Measurements from ENCODE around the gene CPTP.

DNA sequence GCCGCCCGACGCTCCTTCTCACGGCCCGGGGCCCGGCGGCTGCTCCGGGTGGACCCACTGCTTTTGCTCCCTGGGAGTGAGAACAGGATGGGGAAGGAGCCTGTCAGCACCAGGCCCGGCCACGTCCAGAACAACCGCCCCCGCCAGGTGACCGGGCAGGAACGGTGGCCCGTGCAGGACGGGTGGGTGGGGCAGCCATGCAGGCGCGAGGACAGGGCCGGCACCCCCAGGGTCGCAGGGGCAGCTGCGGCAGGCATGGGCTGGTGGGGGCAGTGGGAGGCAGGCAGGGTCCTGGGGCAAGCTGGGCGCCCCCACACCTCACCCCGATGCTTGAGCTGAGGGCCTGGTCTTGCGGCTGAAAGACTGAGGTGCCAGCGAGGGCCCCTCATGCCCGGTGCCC lies 11.8 kb downstream of the CPTP start:
- TF ChIP-seq, protein P1, sequence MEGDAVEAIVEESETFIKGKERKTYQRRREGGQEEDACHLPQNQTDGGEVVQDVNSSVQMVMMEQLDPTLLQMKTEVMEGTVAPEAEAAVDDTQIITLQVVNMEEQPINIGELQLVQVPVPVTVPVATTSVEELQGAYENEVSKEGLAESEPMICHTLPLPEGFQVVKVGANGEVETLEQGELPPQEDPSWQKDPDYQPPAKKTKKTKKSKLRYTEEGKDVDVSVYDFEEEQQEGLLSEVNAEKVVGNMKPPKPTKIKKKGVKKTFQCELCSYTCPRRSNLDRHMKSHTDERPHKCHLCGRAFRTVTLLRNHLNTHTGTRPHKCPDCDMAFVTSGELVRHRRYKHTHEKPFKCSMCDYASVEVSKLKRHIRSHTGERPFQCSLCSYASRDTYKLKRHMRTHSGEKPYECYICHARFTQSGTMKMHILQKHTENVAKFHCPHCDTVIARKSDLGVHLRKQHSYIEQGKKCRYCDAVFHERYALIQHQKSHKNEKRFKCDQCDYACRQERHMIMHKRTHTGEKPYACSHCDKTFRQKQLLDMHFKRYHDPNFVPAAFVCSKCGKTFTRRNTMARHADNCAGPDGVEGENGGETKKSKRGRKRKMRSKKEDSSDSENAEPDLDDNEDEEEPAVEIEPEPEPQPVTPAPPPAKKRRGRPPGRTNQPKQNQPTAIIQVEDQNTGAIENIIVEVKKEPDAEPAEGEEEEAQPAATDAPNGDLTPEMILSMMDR (IDR thresholded peaks at IDR 0.05; ENCODE audit: borderline replicate concordance, extremely low read depth, low read length, poor library complexity, severe bottlenecking), result no peak
- TF ChIP-seq EZH2 (IDR thresholded peaks at IDR 0.05; ENCODE audit: borderline replicate concordance, low read depth, low read length, severe bottlenecking), result no peak

All from DND-41 (cell line).